SK-N-MC (cell line): ENCODE data around the gene SYCE3.

Experiments used
- EZH2 ChIP-seq: fragments of 200-600 bp; sonication (generic); IDR thresholded peaks from one replicate; pipeline ENCODE4 v1.6.1; 2017; ENCODE audit warnings: antibody characterized with exemption
- POLR2AphosphoS5 ChIP-seq: IDR thresholded peaks from 2 replicates; pipeline ENCODE4 v1.6.1; 2012; ENCODE audit warnings: mild to moderate bottlenecking, low read depth, low read length, borderline replicate concordance

DNA sequence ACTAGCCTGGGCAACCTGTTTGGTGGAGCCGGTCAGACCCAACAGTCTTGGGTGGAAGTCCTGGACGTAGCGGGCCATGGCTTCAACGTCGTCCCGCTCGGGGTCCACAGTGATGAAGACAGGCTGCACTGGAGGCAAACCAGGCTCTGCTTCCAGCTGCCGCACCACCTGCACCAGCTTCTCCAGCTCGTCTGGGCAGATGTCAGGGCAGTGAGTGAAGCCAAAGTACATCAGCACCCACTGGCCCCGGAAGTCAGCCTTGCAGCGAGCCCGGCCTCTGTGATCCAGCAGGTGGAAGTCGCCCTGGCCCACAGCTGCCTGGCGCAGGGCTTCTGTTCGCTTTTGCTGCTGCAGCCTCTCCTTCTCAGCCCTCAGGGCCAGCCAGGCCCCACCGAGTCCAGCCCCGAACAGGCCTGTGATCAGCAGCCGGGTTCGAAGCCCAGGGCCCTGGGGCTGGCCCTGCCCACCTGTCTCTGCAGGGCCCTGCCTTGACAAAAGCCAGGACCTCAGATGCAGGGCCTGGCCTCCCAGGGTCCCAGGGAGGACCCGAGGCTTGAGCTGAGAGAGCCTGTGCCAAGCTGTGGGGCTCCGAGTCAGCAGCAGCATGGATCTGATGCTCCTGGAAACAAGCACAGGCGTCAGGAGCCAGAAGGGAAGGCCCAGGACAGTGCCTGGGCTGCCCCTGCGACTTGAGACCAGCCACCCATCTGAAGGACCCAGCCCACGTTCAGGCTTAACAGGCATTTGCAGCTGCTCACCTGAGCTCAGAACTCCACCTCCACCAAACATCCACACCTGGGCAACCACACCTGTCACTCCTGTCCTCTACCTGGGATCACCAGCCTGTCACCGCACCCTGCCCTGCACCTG is 38.7 kb downstream of the SYCE3 start:
- no peak; the same call in none of the 2 replicates for TF ChIP-seq POLR2AphosphoS5
- TF ChIP-seq EZH2: no peak
